RWPE2 (cell line): ENCODE data around the gene MAGEL2.
"Not testable (repeated sequence)": the region's sequence is repeated elsewhere in the genome, so short reads cannot be mapped to it uniquely, and the experiment has no call there.

ENCODE experiments used
- ATAC-seq: fragments of 200-7000 bp; cut with Tn5 transposase; 3 replicates; pipeline ENCODE4 v1.9.1; 2021; ENCODE audit warnings: low read depth
- DNase-seq: peaks from one replicate; pipeline ENCODE4 v3.0.0-alpha.2; 2020; ENCODE audit warnings: low spot score
- H3K27ac ChIP-seq: fragments of 450-650 bp; 2 replicates; pipeline ENCODE4 v1.5.1; 2017; ENCODE audit warnings: mild to moderate bottlenecking; ENCODE audit not compliant: poor library complexity, severe bottlenecking
- H3K27me3 ChIP-seq: fragments of 250-450 bp; sonication (Bioruptor Pico); 2 replicates; pipeline ENCODE4 v1.5.1; 2021; ENCODE audit warnings: mild to moderate bottlenecking, moderate library complexity; ENCODE audit not compliant: insufficient read depth, poor library complexity, severe bottlenecking
- H3K36me3 ChIP-seq: fragments of 250-450 bp; sonication (Bioruptor Pico); 2 replicates; pipeline ENCODE4 v1.5.1; 2020; ENCODE audit warnings: low read depth, mild to moderate bottlenecking, moderate library complexity
- H3K4me1 ChIP-seq: fragments of 250-450 bp; sonication (Bioruptor Pico); 2 replicates; pipeline ENCODE4 v1.5.1; 2021; ENCODE audit warnings: mild to moderate bottlenecking, moderate library complexity; ENCODE audit not compliant: insufficient read depth, poor library complexity, severe bottlenecking
- H3K4me3 ChIP-seq: fragments of 250-450 bp; sonication (Bioruptor Pico); 2 replicates; pipeline ENCODE4 v1.5.1; 2021; ENCODE audit warnings: mild to moderate bottlenecking, moderate library complexity; ENCODE audit not compliant: severe bottlenecking
- H3K9me3 ChIP-seq: fragments of 250-450 bp; sonication (Bioruptor Pico); 2 replicates; pipeline ENCODE4 v1.5.1; 2021; ENCODE audit warnings: mild to moderate bottlenecking, moderate library complexity; ENCODE audit not compliant: severe bottlenecking
- TF ChIP-seq, protein P1 (sequence below): fragments of 450-650 bp; IDR thresholded peaks from one replicate; pipeline ENCODE4 v1.5.1; 2017; ENCODE audit warnings: mild to moderate bottlenecking, moderate library complexity; ENCODE audit not compliant: poor library complexity, severe bottlenecking

MAGEL2 gene

DNA sequence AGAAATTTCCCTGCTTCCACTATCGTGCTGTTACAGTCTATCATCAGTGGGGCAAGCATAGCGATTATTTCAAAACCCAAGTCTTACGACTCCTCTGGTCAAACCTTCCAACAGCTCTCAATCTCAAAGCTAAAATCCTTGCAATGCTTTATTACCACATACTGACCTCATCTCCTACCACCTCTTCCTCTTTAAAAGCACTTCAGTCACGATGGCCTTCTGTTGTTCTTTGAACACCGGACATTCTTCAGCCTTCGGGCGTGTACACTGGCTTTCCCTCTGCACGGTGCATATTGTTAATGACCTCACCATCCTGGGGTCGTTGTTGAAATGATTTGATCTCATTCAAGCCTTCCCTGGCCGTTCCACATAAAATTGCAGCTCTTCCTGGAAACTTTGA lies 31.1 kb downstream of the MAGEL2 start:
- ATAC-seq = no peak

DNA sequence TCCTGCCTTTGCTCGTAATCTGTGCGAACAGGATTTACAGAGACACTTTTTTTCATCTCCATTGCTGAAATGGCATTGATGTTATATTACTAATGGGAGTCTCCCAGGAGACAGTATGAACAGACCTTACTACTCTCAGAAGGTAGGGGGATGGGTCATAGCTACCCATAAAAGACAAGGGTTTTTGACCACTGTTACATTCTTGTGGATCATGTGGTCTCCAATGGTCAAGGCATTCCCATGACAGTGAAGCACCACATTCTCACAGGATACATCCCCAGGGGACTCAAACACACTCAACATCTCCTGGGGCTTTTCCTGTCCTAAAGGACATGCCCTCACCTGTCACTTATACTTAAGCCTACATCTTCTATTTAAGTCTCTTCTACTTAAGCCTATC lies 41.4 kb downstream of the MAGEL2 start:
- no peaks in the 10 kb centered on the region for H3K9me3 ChIP-seq
- no peak overlapping the region for H3K4me3 ChIP-seq
- no peak overlapping the region for H3K27ac ChIP-seq
- DNase-seq (no peak), ATAC-seq (no peak)
- H3K27me3 ChIP-seq = peaks cover under 1% of the 10 kb centered on the region
- H3K36me3 ChIP-seq = no peaks in the 10 kb centered on the region
- H3K4me1 ChIP-seq = no peaks in the 10 kb centered on the region
- TF ChIP-seq, protein P1, sequence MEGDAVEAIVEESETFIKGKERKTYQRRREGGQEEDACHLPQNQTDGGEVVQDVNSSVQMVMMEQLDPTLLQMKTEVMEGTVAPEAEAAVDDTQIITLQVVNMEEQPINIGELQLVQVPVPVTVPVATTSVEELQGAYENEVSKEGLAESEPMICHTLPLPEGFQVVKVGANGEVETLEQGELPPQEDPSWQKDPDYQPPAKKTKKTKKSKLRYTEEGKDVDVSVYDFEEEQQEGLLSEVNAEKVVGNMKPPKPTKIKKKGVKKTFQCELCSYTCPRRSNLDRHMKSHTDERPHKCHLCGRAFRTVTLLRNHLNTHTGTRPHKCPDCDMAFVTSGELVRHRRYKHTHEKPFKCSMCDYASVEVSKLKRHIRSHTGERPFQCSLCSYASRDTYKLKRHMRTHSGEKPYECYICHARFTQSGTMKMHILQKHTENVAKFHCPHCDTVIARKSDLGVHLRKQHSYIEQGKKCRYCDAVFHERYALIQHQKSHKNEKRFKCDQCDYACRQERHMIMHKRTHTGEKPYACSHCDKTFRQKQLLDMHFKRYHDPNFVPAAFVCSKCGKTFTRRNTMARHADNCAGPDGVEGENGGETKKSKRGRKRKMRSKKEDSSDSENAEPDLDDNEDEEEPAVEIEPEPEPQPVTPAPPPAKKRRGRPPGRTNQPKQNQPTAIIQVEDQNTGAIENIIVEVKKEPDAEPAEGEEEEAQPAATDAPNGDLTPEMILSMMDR = no peak

More for the DNA sequence above, 31.1 kb downstream of the MAGEL2 start:
- H3K4me1 ChIP-seq = no peaks in the 10 kb centered on the region
- TF ChIP-seq, protein P1 = no peak
- no peak overlapping the region for H3K27ac ChIP-seq
- no peak overlapping the region for H3K4me3 ChIP-seq
- H3K36me3 ChIP-seq = no peaks in the 10 kb centered on the region
- DNase-seq = no peak
- peaks cover 15% of the 10 kb centered on the region for H3K27me3 ChIP-seq
- H3K9me3 ChIP-seq = peaks cover 9% of the 10 kb centered on the region

- H3K4me3 ChIP-seq = no peak overlapping the region
- TF ChIP-seq, protein P1 = no peak
- H3K36me3 ChIP-seq = no peaks in the 10 kb centered on the region
- ATAC-seq (no peak), DNase-seq (no peak)
- H3K27me3 ChIP-seq = no peaks in the 10 kb centered on the region
- H3K9me3 ChIP-seq = no peaks in the 10 kb centered on the region
- no peaks in the 10 kb centered on the region for H3K4me1 ChIP-seq
- H3K27ac ChIP-seq = no peak overlapping the region
Measured at GRCh38 chr15:23602124-23602523, 45.5 kb downstream of the MAGEL2 start.

GRCh38 chr15:23599053-23599452 lies 48.6 kb downstream of the MAGEL2 start:
- H3K9me3 ChIP-seq = peaks cover 3% of the 10 kb centered on the region
- DNase-seq (no peak), ATAC-seq (no peak)
- no peak overlapping the region for H3K27ac ChIP-seq
- no peaks in the 10 kb centered on the region for H3K36me3 ChIP-seq
- H3K4me3 ChIP-seq = no peak overlapping the region
- H3K4me1 ChIP-seq = no peaks in the 10 kb centered on the region
- peaks cover 6% of the 10 kb centered on the region for H3K27me3 ChIP-seq
- TF ChIP-seq, protein P1 = no peak

- not testable (repeated sequence) for ATAC-seq, DNase-seq, H3K9me3 ChIP-seq
Measured at GRCh38 chr15:23597278-23597677, 50.4 kb downstream of the MAGEL2 start.

More at GRCh38 chr15:23597278-23597677, 50.4 kb downstream of the MAGEL2 start:
- not testable (repeated sequence) for H3K27me3 ChIP-seq, H3K4me3 ChIP-seq, H3K36me3 ChIP-seq, H3K27ac ChIP-seq, H3K4me1 ChIP-seq
